H9 (cell line): Measurements from ENCODE around the gene DNAJC11. TPM values are rescaled to one million over a fixed set of nuclear protein-coding genes. Genes with fewer than 3 reads are reported as not detected.

Experiments
- DNase-seq: peaks from one replicate; pipeline ENCODE4 v3.0.0-alpha.2; 2017
- H2AFZ ChIP-seq: one replicate; pipeline ENCODE4 v1.6.1; 2013; ENCODE audit warnings: mild to moderate bottlenecking, low read length, control low read depth, moderate library complexity
- H2AK5ac ChIP-seq: 2 replicates; pipeline ENCODE4 v1.6.1; 2013; ENCODE audit warnings: low read length, control low read depth, mixed read lengths; ENCODE audit not compliant: insufficient read length
- H2BK120ac ChIP-seq: one replicate; pipeline ENCODE4 v1.6.1; 2013; ENCODE audit warnings: low read depth, mild to moderate bottlenecking, low read length, control low read depth, inconsistent platforms; ENCODE audit not compliant: poor library complexity, severe bottlenecking
- H2BK12ac ChIP-seq: 2 replicates; pipeline ENCODE4 v1.6.1; 2013; ENCODE audit warnings: low read length, control low read depth, mixed read lengths, low read depth; ENCODE audit not compliant: insufficient read length
- H2BK15ac ChIP-seq: 2 replicates; pipeline ENCODE4 v1.6.1; 2013; ENCODE audit warnings: low read depth, low read length, control low read depth
- H2BK20ac ChIP-seq: one replicate; pipeline ENCODE4 v1.6.1; 2013; ENCODE audit warnings: low read depth, mild to moderate bottlenecking, low read length, control low read depth, inconsistent platforms; ENCODE audit not compliant: poor library complexity, severe bottlenecking
- H2BK5ac ChIP-seq: 2 replicates; pipeline ENCODE4 v1.6.1; 2013; ENCODE audit warnings: low read length, control low read depth, mixed read lengths; ENCODE audit not compliant: insufficient read length
- H3K14ac ChIP-seq: 2 replicates; pipeline ENCODE4 v1.6.1; 2013; ENCODE audit warnings: low read length, control low read depth; ENCODE audit not compliant: insufficient read depth
- H3K18ac ChIP-seq: 2 replicates; pipeline ENCODE4 v1.6.1; 2013; ENCODE audit warnings: low read depth, mild to moderate bottlenecking, mixed read lengths, low read length, control low read depth; ENCODE audit not compliant: insufficient read length
- H3K23ac ChIP-seq: 2 replicates; pipeline ENCODE4 v1.6.1; 2013; ENCODE audit warnings: low read length, control low read depth, mixed read lengths, low read depth; ENCODE audit not compliant: insufficient read length
- H3K23me2 ChIP-seq: 2 replicates; pipeline ENCODE4 v1.6.1; 2013; ENCODE audit warnings: low read depth, mild to moderate bottlenecking, mixed read lengths, low read length, control low read depth; ENCODE audit not compliant: insufficient read length, poor library complexity, severe bottlenecking
- H3K27ac ChIP-seq: 2 replicates; pipeline ENCODE4 v1.5.1; 2013; ENCODE audit warnings: low read length, control low read depth, mixed read lengths, low read depth; ENCODE audit not compliant: insufficient read length
- H3K27me3 ChIP-seq: 2 replicates; pipeline ENCODE4 v1.6.1; 2013; ENCODE audit warnings: low read length, control low read depth, inconsistent platforms; ENCODE audit not compliant: insufficient read depth
- H3K4ac ChIP-seq: 2 replicates; pipeline ENCODE4 v1.6.1; 2013; ENCODE audit warnings: low read depth, mild to moderate bottlenecking, control low read depth, inconsistent platforms, low read length, moderate library complexity
- H3K4me1 ChIP-seq: 2 replicates; pipeline ENCODE4 v1.6.1; 2013; ENCODE audit warnings: low read length, control low read depth, inconsistent platforms; ENCODE audit not compliant: insufficient read depth
- H3K4me2 ChIP-seq: 2 replicates; pipeline ENCODE4 v1.6.1; 2013; ENCODE audit warnings: low read length, control low read depth, mixed read lengths; ENCODE audit not compliant: insufficient read length, insufficient read depth
- H3K56ac ChIP-seq: 2 replicates; pipeline ENCODE4 v1.6.1; 2013; ENCODE audit warnings: low read depth, mild to moderate bottlenecking, mixed read lengths, low read length, control low read depth; ENCODE audit not compliant: insufficient read length
- H3K79me1 ChIP-seq: 2 replicates; pipeline ENCODE4 v1.6.1; 2013; ENCODE audit warnings: low read depth, mild to moderate bottlenecking, moderate library complexity, low read length, control low read depth, inconsistent platforms; ENCODE audit not compliant: insufficient read depth, poor library complexity, severe bottlenecking
- H3K79me2 ChIP-seq: 2 replicates; pipeline ENCODE4 v1.6.1; 2013; ENCODE audit warnings: low read length, control low read depth, inconsistent platforms; ENCODE audit not compliant: insufficient read depth
- H3K9ac ChIP-seq: 2 replicates; pipeline ENCODE4 v1.6.1; 2013; ENCODE audit warnings: low read length, control low read depth, mixed read lengths; ENCODE audit not compliant: insufficient read length; ENCODE audit errors: extremely low read depth
- H3K9me3 ChIP-seq: one replicate; pipeline ENCODE4 v1.6.1; 2013; ENCODE audit warnings: low read depth, low read length, inconsistent platforms; ENCODE audit not compliant: control insufficient read depth
- H3T11ph ChIP-seq: one replicate; pipeline ENCODE4 v1.6.1; 2013; ENCODE audit warnings: mild to moderate bottlenecking, low read length, control low read depth, inconsistent platforms
- H4K20me1 ChIP-seq: one replicate; pipeline ENCODE4 v1.6.1; 2013; ENCODE audit not compliant: control insufficient read depth, insufficient read length, insufficient read depth
- H4K5ac ChIP-seq: 2 replicates; pipeline ENCODE4 v1.6.1; 2013; ENCODE audit warnings: low read depth, mild to moderate bottlenecking, mixed read lengths, low read length, control low read depth; ENCODE audit not compliant: insufficient read length
- H4K8ac ChIP-seq: replicated peaks from 2 replicates; pipeline ENCODE4 v1.6.1; 2013; ENCODE audit warnings: low read length, control low read depth, mixed read lengths, low read depth; ENCODE audit not compliant: insufficient read length
- H4K91ac ChIP-seq: 2 replicates; pipeline ENCODE4 v1.6.1; 2013; ENCODE audit warnings: low read depth, mild to moderate bottlenecking, moderate library complexity, mixed read lengths, low read length, control low read depth; ENCODE audit not compliant: insufficient read length
- H3K27ac Mint-ChIP-seq, 3 experiments: 2 replicates in 2 of 3; 3 replicates in 1 of 3; pipeline ENCODE4 v1.8.0; 2020 to 2021; ENCODE audit warnings: mixed read lengths in 3 of 3, mild to moderate bottlenecking in 1 of 3, moderate library complexity in 1 of 3
- H3K27me3 Mint-ChIP-seq: 2 replicates; pipeline ENCODE4 v1.8.0; 2021; ENCODE audit warnings: low read depth, mild to moderate bottlenecking, moderate library complexity, mixed read lengths
- H3K36me3 Mint-ChIP-seq, 3 experiments: 2 replicates in 2 of 3; 3 replicates in 1 of 3; pipeline ENCODE4 v1.8.0; 2020 to 2021; ENCODE audit warnings: low read depth in 3 of 3, mixed read lengths in 3 of 3; ENCODE audit not compliant: insufficient read depth in 1 of 3
- H3K4me1 Mint-ChIP-seq, 2 experiments: 2 replicates each; pipeline ENCODE4 v1.8.0; 2020; ENCODE audit warnings: mixed read lengths in 2 of 2
- H3K4me3 Mint-ChIP-seq, 2 experiments: 2 replicates in 1 of 2; 3 replicates in 1 of 2; pipeline ENCODE4 v1.8.0; 2020 to 2021; ENCODE audit warnings: mild to moderate bottlenecking in 2 of 2, mixed read lengths in 2 of 2, moderate library complexity in 1 of 2
- H3K9me3 Mint-ChIP-seq, 2 experiments: 2 replicates in 1 of 2; 3 replicates in 1 of 2; pipeline ENCODE4 v1.8.0; 2020; ENCODE audit warnings: mild to moderate bottlenecking in 2 of 2, mixed read lengths in 2 of 2, moderate library complexity in 1 of 2
- WGBS: extraction: QIAGEN DNeasy Blood & Tissue Kit; methylation state at CpG from one replicate; pipeline ENCODE4 v1.1.7; 2013; ENCODE audit warnings: missing lambda C conversion rate, low lambda C conversion rate, mixed read lengths; ENCODE audit not compliant: insufficient read length; ENCODE audit errors: extremely low coverage; 5-methylcytosine and 5-hydroxymethylcytosine counted together
- total RNA-seq: library from RNA; stranded (reverse); gene quantifications from 2 replicates; pipeline ENCODE4 v1.2.1, GENCODE V29; 2021
- TF ChIP-seq, protein P1 (sequence below): fragments of 200-600 bp; sonication (generic); conservative IDR thresholded peaks from 3 replicates; pipeline ENCODE4 v1.8.0; 2021; ENCODE audit warnings: antibody characterized with exemption, mild to moderate bottlenecking

DNAJC11 gene
- total RNA-seq, 1 experiment from 2014 or later: 88.5 TPM

DNA sequence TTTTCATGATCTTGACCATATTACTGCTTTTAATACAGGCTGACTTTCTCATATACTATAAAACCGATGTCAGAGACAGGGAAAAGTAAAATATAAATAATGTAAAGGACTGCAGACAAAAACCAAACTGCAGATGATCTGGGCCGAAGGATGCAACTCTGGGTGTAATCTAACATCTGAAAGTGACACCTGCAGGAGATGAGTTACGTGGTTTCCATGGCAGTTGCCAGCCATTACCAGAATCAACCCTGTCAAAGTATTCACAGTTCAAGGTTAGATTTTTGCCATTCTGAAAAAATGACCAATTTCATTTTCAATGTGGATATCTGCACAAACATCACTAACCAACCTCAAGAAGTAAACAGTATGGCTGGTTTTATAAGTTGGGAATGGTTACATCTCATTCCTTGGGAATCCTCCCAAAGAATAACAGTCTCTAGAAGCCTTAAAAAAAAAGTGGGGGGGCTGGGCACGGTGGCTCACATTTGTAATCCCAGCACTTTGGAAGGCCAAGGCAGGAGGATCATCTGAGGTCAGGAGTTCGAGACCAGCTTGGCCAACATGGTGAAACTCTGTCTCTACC is 27.7 kb downstream of the DNAJC11 start:
- Histone ChIP-seq H4K20me1 (no peaks in the 10 kb centered on the region), H2BK12ac (no peak overlapping the region), H3K23me2 (no peaks in the 10 kb centered on the region), H3K4me2 (no peak overlapping the region), H3K56ac (no peak overlapping the region), H3K27ac (no peak overlapping the region), H3K23ac (no peak overlapping the region), H4K8ac (no peak overlapping the region), H3K9me3 (no peaks in the 10 kb centered on the region), H2BK20ac (no peak overlapping the region), H2BK5ac (no peak overlapping the region), H3K79me2 (0 out of 2 replicates have a peak, but pooled peaks cover 2% of the 10 kb centered on the region), H3T11ph (no peak overlapping the region), H3K79me1 (no peaks in the 10 kb centered on the region), H3K9ac (no peak overlapping the region), H2AFZ (no peak overlapping the region), H3K27me3 (no peaks in the 10 kb centered on the region), H2BK120ac (no peak overlapping the region), H2BK15ac (no peak overlapping the region), H3K18ac (no peak overlapping the region), H4K91ac (no peak overlapping the region), H3K4me1 (no peaks in the 10 kb centered on the region), H2AK5ac (no peak overlapping the region), H3K14ac (no peak overlapping the region), H3K4ac (no peak overlapping the region), H4K5ac (no peak overlapping the region)
- TF ChIP-seq, protein P1, sequence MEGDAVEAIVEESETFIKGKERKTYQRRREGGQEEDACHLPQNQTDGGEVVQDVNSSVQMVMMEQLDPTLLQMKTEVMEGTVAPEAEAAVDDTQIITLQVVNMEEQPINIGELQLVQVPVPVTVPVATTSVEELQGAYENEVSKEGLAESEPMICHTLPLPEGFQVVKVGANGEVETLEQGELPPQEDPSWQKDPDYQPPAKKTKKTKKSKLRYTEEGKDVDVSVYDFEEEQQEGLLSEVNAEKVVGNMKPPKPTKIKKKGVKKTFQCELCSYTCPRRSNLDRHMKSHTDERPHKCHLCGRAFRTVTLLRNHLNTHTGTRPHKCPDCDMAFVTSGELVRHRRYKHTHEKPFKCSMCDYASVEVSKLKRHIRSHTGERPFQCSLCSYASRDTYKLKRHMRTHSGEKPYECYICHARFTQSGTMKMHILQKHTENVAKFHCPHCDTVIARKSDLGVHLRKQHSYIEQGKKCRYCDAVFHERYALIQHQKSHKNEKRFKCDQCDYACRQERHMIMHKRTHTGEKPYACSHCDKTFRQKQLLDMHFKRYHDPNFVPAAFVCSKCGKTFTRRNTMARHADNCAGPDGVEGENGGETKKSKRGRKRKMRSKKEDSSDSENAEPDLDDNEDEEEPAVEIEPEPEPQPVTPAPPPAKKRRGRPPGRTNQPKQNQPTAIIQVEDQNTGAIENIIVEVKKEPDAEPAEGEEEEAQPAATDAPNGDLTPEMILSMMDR: no peak
- Mint-ChIP-seq H3K4me3 (no peak overlapping the region), H3K36me3 (peaks cover 53 to 80% (median 79%) of the 10 kb centered on the region in 3 experiments), H3K9me3 (no peaks in the 10 kb centered on the region), H3K4me1 (no peaks in the 10 kb centered on the region), H3K27ac (no peak overlapping the region), H3K27me3 (no peaks in the 10 kb centered on the region)
- no peak for DNase-seq
- no CpG with 5 or more reads among the region's 5 CpGs for WGBS
